BJ (cell line): Measurements from ENCODE around the gene SCAPER. TPM values are rescaled to one million over a fixed set of nuclear protein-coding genes. Genes with fewer than 3 reads are reported as not detected.

Experiments
- CTCF ChIA-PET: fragments of 350-600 bp; formaldehyde crosslinking; extraction: SDS; loops from one replicate; lab custom pipeline; 2021; ENCODE audit warnings: antibody characterized with exemption, inconsistent platforms; lab: Yijun Ruan, JAX
- POLR2A ChIA-PET: fragments of 300-600 bp; sonication (Branson Sonifier 250); formaldehyde crosslinking; extraction: SDS; loops from one replicate; lab custom pipeline; 2021; ENCODE audit warnings: antibody characterized with exemption; lab: Charles Lee
- DNase-seq: peaks from one replicate; pipeline ENCODE4 v3.0.0-alpha.2; 2011; ENCODE audit warnings: low read depth
- H3K27me3 ChIP-seq: 2 replicates; pipeline ENCODE4 v1.6.0; 2011; ENCODE audit warnings: low read length; ENCODE audit not compliant: control insufficient read depth, insufficient read depth
- H3K36me3 ChIP-seq: 2 replicates; pipeline ENCODE4 v1.5.1; 2011; ENCODE audit warnings: low read length; ENCODE audit not compliant: control insufficient read depth, insufficient read depth
- H3K4me3 ChIP-seq: 2 replicates; pipeline ENCODE4 v1.5.1; 2011; ENCODE audit warnings: low read depth, mild to moderate bottlenecking, control low read depth, low read length
- polyA plus RNA-seq: library from polyadenylated mRNA; depleted of rRNA; stranded (reverse); fragments of >200 nt; gene quantifications from 2 replicates; pipeline ENCODE4 v1.2.3, GENCODE V29; 2011
- TF ChIP-seq, protein P1 (sequence below): IDR thresholded peaks from 2 replicates; pipeline ENCODE4 v1.5.1; 2011; ENCODE audit warnings: low read depth, mild to moderate bottlenecking, control low read depth, inconsistent platforms, low read length, moderate library complexity; ENCODE audit not compliant: insufficient read depth

SCAPER gene
- polyA plus RNA-seq, 1 experiment: 2.3 TPM

DNA sequence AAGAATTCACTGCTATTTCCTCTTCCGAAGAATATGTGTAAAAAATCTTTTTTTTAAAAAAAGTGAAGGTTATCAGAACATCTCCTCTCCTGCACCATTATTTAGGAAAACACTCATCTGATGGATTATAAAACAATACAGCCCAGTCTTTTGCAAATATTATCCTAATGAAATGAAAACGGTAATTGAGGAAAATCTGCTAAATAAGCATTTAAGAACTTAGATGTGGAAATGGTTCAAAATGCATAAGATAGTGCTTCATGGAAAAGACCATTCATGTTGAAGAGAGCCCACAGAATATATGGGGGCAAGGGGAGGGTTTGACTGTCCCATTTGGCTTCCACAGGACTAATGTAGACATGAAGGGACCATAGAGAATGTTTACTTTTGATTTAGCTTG is 520.7 kb downstream of the SCAPER start:
- Histone ChIP-seq H3K27me3 (no peaks in the 10 kb centered on the region), H3K4me3 (no peak overlapping the region), H3K36me3 (no peaks in the 10 kb centered on the region)
- ChIA-PET CTCF (no interaction called here), POLR2A (no interaction called here)
- DNase-seq: no peak
- TF ChIP-seq, protein P1, sequence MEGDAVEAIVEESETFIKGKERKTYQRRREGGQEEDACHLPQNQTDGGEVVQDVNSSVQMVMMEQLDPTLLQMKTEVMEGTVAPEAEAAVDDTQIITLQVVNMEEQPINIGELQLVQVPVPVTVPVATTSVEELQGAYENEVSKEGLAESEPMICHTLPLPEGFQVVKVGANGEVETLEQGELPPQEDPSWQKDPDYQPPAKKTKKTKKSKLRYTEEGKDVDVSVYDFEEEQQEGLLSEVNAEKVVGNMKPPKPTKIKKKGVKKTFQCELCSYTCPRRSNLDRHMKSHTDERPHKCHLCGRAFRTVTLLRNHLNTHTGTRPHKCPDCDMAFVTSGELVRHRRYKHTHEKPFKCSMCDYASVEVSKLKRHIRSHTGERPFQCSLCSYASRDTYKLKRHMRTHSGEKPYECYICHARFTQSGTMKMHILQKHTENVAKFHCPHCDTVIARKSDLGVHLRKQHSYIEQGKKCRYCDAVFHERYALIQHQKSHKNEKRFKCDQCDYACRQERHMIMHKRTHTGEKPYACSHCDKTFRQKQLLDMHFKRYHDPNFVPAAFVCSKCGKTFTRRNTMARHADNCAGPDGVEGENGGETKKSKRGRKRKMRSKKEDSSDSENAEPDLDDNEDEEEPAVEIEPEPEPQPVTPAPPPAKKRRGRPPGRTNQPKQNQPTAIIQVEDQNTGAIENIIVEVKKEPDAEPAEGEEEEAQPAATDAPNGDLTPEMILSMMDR: no peak

DNA sequence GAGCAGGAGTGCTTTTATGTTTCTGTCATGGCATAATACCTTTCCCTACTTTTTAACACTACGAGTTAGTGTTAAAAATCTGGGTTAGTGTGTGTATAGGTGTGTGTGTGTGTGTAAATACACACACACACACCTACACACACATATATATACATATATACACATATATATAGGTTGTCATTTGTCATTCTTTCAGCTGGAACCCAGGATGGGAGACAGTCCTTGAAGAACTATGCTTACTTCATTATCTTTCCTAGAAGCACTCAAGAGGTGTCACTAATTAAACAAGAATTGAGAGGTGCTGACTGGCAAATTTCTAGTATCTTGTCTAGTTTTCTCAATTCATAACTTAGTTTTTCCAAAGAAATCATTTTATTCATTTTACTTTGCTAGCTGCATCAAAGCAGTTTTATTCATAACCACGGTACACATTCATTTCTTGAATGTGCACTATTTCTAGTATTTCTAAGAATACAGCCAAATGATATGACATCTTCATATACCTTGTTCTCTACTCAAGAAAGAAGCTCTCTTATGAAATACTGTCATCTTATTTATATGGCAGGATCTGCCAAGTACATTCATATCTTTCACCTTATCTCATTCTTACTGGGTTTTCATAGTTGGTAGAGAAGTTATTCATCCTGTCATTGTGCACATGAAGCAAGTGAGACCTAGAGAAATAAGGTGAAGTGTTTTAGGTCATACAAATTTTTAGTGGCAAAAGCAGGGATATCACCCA is 522.0 kb downstream of the SCAPER start:
- DNase-seq: no peak
- H3K27me3 ChIP-seq: no peaks in the 10 kb centered on the region
- ChIA-PET CTCF (no interaction called here), POLR2A (no interaction called here)
- TF ChIP-seq, protein P1: no peak
- no peaks in the 10 kb centered on the region for H3K36me3 ChIP-seq
- no peak overlapping the region for H3K4me3 ChIP-seq

DNA sequence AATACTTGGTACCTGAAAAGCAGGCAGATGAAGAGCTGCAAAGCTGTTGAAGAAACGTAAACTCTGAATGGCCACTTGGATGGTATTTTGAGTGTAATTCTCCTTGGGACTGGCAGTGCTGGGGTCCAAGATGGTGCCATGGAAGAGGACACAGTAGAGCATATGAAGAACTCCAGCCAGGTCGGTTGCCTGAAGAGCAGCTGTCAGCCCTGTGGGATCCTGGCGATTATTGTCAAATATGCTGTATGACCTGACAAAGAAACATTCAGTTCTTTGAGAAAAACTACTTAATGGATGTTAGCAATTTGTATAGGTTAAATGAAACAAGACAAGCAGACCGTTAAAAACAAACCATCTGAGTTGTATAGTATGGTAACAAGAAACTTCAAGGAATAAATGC is 523.8 kb downstream of the SCAPER start:
- DNase-seq: no peak
- ChIA-PET POLR2A (no interaction called here), CTCF (no interaction called here)
- Histone ChIP-seq H3K4me3 (no peak overlapping the region), H3K27me3 (no peaks in the 10 kb centered on the region), H3K36me3 (no peaks in the 10 kb centered on the region)
- TF ChIP-seq, protein P1: no peak

DNA sequence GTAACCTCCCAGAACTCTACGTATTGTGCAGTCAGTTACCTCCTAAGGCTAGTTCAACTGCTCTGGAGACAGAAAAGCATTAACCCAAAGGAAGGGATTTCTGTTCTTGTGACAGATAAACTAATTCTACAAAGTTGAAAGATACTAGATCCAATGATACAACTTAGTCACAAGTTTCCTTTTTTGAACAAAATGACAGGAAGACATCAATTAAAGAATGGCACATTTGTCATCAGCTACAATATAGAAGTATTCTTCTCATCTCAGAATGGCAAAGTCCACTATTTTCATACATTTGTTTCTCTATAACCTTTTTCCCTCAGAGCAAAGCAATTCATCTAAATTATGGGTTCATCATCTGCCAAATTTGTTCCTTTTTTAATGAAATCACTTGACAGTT is 524.9 kb downstream of the SCAPER start:
- CTCF ChIA-PET: interaction anchor here (1.1 kb wide), 1 partner anchor 12 kb away, joined by 4 read pairs; no protein-coding TSS in a partner anchor
- no peaks in the 10 kb centered on the region for H3K27me3 ChIP-seq
- POLR2A ChIA-PET: no interaction called here
- DNase-seq: no peak
- H3K36me3 ChIP-seq: no peaks in the 10 kb centered on the region; the same call in 1 of the 2 replicates
- H3K4me3 ChIP-seq: no peak overlapping the region
- TF ChIP-seq, protein P1: no peak

DNA sequence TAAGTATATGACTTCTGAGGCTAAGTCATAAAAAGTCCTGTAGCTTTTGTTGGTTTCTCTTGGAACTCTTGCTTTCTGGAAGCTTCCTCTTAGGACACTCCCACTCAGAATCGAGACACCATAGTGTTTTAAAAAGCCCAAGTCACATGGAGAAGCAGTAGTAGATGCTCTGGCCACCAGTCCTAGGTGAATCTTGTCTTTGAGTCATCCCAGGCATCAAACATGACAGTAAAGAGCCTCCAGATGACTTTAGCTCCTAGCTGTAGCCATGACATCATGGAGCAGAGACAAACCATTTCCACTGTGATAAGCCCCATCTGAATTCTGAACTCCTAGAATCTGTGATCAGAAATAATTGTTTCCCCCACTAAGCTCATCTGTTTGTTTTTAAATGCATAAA is 526.4 kb downstream of the SCAPER start:
- H3K4me3 ChIP-seq: no peak overlapping the region
- no peaks in the 10 kb centered on the region; the same call in 1 of the 2 replicates for H3K36me3 ChIP-seq
- no peak for DNase-seq
- CTCF ChIA-PET: no interaction called here
- POLR2A ChIA-PET: no interaction called here
- TF ChIP-seq, protein P1: no peak
- H3K27me3 ChIP-seq: no peaks in the 10 kb centered on the region
